Hematopoietic multipotent progenitor cell treated with erythropoietin and hydrocortisone succinate and interleukin-3 and kit ligand, for 17 days (in vitro differentiated cells): ENCODE measurements around the gene MFSD11.
"Not testable (repeated sequence)": the region's sequence is repeated elsewhere in the genome, so short reads cannot be mapped to it uniquely, and the experiment has no call there.

ENCODE experiments used
- DNase-seq: peaks from one replicate; pipeline ENCODE4 v3.0.0-alpha.2; 2015; ENCODE audit warnings: low spot score

MFSD11 gene

GRCh38 chr17:76747716-76748363 lies 9.9 kb downstream of the MFSD11 start:
- DNase-seq, result no peak

GRCh38 chr17:76748657-76749056 lies 10.7 kb downstream of the MFSD11 start:
- no peak for DNase-seq

- DNase-seq, result no peak
Measured at GRCh38 chr17:76751416-76751993, 13.6 kb downstream of the MFSD11 start.

- no peak for DNase-seq
Measured at GRCh38 chr17:76752006-76752405, 14.1 kb downstream of the MFSD11 start.

- DNase-seq, result no peak
Measured at GRCh38 chr17:76753061-76753961, 15.4 kb downstream of the MFSD11 start.

- DNase-seq, result no peak
Measured at GRCh38 chr17:76755285-76755684, 17.4 kb downstream of the MFSD11 start.

- DNase-seq, result no peak
Measured at GRCh38 chr17:76757256-76757655, 19.3 kb downstream of the MFSD11 start.

- no peak for DNase-seq
Measured at GRCh38 chr17:76758570-76758969, 20.7 kb downstream of the MFSD11 start.

GRCh38 chr17:76772842-76773525 lies 35.1 kb downstream of the MFSD11 start:
- no peak for DNase-seq

GRCh38 chr17:76775021-76775600 lies 37.2 kb downstream of the MFSD11 start:
- no peak for DNase-seq

GRCh38 chr17:76781056-76781982 lies 43.4 kb downstream of the MFSD11 start:
- no peak for DNase-seq

GRCh38 chr17:76783146-76783545 lies 45.2 kb downstream of the MFSD11 start:
- no peak for DNase-seq

- DNase-seq, result no peak
Measured at GRCh38 chr17:76784926-76785325, 47.0 kb downstream of the MFSD11 start.

- not testable (repeated sequence) for DNase-seq
Measured at GRCh38 chr17:76787866-76788265, 49.9 kb downstream of the MFSD11 start.

- DNase-seq, result no peak
Measured at GRCh38 chr17:76789235-76789788, 51.4 kb downstream of the MFSD11 start.

- no peak for DNase-seq
Measured at GRCh38 chr17:76791053-76791980, 53.4 kb downstream of the MFSD11 start.

GRCh38 chr17:76792348-76792747 lies 54.4 kb downstream of the MFSD11 start:
- DNase-seq, result no peak

GRCh38 chr17:76793775-76794174 lies 55.9 kb downstream of the MFSD11 start:
- DNase-seq, result peak; percentile 39

- DNase-seq, result no peak
Measured at GRCh38 chr17:76796081-76796480, 58.2 kb downstream of the MFSD11 start.
